NCI-H82 treated with DMSO at 0.1 percent for 48 hours (cell line): ENCODE results near the gene GJC1.
"Not testable (repeated sequence)": the region's sequence is repeated elsewhere in the genome, so short reads cannot be mapped to it uniquely, and the experiment has no call there.

Experiments used
- DNase-seq: peaks from one replicate; lab custom pipeline; 2025; ENCODE audit not compliant: unreplicated experiment; lab: John Stamatoyannopoulos, UW

Gene GJC1

DNA sequence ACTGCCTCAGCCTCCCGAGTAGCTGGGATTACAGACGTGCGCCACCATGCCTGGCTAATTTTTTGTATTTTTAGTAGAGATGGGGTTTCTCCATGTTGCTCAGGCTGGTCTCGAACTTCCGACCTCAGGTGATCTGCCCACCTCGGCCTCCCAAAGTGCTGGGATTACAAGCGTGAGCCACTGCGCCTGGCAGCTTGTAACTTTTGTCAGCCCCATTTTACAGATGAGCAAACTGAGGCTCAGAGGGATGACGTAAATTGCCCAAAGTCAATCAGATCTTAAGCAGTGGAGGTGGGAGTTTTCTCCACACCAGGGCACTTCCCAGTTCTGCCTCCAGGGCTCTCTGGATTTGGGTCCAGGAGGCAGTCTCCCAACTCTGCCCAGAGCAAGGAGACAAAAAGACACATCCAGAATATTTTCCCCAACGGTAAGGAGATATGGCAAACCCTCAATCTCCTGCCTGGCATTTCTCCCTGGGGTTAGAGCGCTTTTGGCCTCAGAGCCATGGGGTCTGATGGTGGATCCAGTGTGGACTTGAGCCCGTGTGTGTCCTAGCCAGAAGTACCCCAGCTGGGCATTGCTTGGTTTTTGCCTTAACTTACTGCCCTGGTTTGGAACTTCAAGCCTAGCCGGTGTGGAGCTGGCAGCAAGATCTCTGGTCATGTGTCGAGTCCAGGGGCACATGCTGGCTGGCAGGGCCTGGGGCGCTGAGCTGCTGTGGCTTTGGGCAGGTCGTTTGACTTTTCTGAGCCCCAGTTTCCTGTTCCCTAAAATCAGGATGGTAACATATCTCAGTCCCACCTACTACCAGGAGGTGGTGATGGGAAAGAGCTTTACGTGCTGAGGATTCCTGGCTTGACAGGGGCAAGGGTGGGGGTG, 67.9 kb downstream of the GJC1 start:
- no peak for DNase-seq

DNA sequence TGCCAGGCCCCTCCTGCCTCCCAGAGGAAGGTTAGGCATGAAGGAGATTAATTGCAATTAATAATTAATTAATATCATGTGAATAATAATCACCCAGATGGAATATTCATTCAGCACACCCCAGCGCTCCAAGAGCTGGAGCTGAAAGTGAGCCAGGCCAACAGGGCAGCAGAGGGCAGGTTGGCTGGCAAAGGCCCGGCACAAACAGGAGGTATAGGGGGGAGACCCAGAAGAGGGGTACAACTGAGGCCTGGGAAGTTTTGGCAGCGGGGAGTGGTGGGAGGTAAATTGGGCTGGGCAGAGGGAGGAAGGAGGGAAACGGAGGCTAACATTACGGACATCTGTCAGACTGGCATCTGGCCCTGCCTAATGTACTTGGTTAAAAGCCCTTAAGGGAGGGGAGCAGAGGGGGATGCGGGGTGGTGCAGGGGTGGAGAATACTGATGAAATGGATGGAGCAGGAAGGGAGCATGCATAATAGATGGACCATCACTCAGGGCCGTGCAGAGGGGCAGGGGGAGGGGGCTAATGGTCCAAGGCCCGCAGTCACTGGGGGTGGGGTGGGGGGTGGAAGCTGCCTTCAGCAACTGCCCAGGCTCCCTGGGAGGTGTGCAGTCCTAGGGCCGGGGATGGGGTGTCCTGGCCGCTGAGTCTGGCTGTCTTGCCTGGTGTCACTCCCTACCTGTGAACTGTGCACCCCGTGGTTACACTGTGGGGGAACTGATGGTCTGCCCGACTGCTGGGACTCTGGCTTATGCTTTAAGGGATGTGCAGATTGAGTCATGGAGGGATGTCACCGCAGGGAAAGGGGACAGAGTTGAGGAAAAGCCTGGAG, 69.4 kb downstream of the GJC1 start:
- DNase-seq: peak; percentile 21

GRCh38 chr17:44759916-44760243, 70.2 kb downstream of the GJC1 start:
- no peak for DNase-seq

DNA sequence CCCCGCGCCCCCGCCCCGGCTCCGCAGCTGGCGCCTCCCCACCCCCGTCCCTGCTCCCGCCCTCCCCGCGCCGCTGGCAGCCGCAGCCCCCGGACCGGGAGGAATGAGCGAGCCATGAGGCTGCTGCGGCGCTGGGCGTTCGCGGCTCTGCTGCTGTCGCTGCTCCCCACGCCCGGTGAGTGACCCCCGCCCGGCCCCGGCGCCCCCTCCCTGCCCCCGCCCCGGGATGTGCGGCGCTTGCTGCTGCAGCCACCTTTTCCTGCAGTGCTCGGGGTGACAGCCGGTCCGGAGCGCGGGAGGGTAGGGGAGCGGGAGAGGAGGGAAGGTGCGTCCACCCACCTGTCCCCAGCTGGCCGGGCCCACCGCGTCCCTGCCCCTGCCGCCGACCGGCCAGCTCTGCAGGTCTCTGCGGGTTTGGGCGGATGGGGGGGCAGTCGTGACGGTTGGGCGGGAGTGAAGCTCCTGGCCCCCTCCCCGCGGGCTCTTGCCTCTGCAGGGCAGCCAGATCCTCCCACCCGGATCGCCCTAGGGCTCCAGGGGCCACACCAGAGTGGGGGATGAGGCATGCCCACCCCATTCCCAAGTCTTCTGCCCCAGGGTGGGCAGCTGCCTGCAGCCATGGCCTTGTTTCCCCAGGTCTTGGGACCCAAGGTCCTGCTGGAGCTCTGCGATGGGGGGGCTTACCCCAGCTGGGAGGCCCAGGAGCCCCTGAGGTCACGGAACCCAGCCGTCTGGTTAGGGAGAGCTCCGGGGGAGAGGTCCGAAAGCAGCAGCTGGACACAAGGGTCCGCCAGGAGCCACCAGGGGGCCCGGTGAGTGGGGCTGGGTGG, 70.8 kb downstream of the GJC1 start:
- no peak for DNase-seq

- no peak for DNase-seq
Observed at GRCh38 chr17:44758414-44759085, 71.5 kb downstream of the GJC1 start, which contains the start of gene ADAM11. TSS of gene ADAM11 (plus strand) at chr17:44758988. CDS start at chr17:44759200, 212 bp downstream.

DNA sequence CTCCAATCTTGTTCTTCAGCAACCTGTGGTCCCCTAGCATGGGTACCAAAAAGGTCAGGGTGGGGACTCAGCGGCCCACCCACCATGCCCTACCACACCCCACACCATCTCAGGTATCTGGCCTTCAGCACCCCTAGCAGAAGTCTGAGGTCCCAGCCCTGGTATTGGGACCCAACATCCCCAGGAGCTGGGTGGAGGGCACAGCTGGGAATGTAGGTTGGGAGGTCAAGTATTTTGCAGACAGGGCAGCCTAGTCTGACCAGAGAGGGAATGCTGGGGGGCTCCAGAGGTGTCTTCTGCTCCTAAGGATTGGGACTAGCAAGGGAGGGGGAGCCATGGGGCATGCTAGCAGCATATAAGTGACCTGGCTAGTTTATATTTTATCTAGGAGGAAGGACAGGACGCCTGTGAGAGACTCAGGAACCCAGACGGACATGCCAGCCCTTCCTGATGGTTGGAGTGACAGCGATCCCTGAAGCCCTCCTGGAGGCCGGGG, 72.1 kb downstream of the GJC1 start:
- DNase-seq: no peak

DNA sequence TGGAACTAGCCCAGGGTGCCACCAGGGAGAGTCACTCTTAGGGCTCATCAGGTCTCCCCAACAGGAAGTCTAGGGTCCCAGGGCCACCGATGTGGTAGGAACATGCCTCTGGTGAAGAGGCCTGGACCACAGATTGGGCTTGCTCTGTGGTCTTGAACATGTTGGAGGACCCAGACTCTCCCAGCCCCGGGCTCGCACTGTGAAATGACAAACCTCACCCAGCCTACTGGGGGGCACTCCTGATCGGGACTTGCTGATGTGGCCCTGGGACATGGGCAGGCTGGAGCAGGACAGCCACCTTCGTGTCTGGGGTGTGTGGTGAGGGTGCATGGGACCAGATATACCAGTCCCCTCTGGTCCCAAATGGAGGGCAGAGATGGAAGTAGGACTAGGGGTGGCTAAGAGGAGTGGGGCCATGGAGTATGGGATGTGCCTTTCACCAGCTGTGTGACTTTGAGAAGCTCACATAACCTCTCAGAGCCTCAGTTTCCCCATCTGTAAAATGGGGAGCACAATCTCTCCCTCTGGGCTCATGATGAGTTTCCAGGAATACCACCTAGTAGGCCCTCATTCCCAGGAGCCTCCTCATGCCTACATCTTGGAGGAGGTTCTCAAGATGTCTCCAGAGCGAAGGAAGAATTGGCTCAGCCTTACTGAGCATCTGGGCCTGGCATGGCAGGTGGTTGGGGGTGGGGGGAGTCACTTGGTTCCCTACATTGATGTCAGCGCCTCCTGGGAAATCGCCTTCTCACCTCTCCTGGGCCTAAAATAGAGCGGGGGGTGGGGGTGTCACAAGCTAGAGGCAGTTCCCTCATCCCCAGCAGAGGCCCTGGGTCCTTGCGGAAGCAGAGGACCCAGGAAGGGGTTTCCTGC, 72.8 kb downstream of the GJC1 start:
- no peak for DNase-seq

DNA sequence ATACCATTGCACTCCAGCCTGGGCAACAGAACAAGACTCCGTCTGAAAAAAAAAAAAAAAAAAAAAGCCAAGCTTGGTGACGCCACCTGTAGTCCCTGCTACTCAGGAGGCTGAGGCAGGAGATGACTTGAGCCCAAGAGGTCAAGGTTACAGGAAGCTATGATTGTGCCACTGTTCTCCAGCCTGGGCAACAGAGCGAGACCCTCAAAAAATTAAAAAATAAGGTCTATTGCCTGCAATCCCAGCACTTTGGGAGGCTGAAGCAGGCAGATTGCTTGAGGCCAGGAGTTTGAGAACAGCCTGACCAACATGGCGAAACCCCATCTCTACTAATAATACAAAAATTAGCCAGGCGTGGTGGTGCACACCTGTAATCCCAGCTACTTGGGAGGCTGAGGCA, 74.9 kb downstream of the GJC1 start:
- not testable (repeated sequence) for DNase-seq

- no peak for DNase-seq
Observed at GRCh38 chr17:44754276-44754675, 75.8 kb downstream of the GJC1 start.

GRCh38 chr17:44752953-44753861, 76.9 kb downstream of the GJC1 start:
- DNase-seq: no peak

GRCh38 chr17:44751806-44752205, 78.3 kb downstream of the GJC1 start:
- DNase-seq: no peak

DNA sequence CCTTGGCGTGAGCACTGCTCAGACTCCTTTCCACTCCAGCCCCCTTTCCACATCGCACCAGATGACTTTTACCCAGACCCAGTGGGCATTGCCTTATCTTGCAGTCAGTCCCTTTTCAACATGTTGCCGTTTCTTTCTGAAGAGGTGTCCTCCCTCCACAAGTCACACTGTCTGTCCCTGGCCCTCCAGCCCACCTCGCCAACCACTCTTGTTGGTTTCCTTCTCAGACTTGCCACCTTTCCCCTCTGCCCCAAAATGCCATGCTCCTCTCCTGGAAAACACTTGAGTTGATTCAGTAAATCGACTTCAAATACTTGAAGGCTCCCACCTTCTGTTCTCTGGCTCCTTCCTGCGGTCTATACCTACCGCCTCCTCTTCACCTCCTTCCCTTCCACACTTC, 78.8 kb downstream of the GJC1 start:
- DNase-seq: no peak

- DNase-seq: no peak
Observed at GRCh38 chr17:44749980-44750318, 80.1 kb downstream of the GJC1 start.

DNA sequence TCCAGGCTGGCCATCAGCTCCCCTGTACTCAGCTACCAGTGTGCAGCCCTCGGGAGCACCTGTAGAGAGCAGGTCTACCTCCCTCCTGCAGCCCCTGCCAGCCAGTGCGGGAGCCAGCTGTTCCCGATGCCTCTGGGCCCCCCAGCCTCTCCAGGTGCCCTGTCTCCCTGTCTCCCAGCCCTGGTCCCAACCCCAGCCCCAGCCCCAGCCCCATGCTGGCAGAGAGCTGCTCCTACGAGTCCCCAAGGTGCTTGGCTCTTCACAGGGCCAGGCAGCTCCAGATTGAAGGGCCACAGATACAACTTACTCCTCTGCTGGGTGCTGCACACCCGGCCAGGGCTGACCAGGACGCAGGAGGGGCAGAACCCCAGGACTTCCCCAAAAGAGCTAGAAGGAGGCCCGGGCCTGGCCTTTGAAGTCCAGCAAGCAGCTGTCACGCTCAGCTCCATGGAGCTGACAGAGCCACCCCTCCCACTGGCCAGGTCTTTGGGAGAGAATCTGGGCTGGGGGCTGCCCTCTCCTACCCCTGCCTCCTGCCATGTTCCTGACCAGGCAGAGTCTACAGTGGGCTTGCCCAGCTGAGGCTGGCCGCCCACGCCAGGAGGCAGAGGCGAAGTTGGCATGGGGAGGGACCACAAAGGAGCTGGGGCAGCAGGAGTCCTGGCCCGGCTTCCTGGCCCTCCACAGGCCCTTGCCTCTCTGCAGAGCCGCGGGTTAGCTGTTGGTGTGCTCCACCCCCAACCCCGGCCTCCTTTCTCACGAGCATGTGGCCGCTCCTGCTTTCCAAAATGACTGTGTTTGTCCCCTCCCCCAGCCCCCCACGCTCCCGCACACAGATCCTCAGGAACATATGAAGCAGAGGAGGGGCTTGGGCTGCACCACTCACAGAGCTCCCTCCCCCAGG, 80.8 kb downstream of the GJC1 start:
- no peak for DNase-seq
